ENCODE measurements around the gene ADM2. TPM values are rescaled to one million over a fixed set of nuclear protein-coding genes. Genes with fewer than 3 reads are reported as not detected.

ADM2 gene
- total and polyA plus RNA-seq, 2 of the 13 experiments (the other 11 are each of a cell fraction or from before 2014, with no cell fraction given): 1.2 to 3.0 TPM

GRCh38 chr22:50446708-50447575, 34.4 kb upstream of the ADM2 start (continued):
- TF ChIP-seq, protein P1, sequence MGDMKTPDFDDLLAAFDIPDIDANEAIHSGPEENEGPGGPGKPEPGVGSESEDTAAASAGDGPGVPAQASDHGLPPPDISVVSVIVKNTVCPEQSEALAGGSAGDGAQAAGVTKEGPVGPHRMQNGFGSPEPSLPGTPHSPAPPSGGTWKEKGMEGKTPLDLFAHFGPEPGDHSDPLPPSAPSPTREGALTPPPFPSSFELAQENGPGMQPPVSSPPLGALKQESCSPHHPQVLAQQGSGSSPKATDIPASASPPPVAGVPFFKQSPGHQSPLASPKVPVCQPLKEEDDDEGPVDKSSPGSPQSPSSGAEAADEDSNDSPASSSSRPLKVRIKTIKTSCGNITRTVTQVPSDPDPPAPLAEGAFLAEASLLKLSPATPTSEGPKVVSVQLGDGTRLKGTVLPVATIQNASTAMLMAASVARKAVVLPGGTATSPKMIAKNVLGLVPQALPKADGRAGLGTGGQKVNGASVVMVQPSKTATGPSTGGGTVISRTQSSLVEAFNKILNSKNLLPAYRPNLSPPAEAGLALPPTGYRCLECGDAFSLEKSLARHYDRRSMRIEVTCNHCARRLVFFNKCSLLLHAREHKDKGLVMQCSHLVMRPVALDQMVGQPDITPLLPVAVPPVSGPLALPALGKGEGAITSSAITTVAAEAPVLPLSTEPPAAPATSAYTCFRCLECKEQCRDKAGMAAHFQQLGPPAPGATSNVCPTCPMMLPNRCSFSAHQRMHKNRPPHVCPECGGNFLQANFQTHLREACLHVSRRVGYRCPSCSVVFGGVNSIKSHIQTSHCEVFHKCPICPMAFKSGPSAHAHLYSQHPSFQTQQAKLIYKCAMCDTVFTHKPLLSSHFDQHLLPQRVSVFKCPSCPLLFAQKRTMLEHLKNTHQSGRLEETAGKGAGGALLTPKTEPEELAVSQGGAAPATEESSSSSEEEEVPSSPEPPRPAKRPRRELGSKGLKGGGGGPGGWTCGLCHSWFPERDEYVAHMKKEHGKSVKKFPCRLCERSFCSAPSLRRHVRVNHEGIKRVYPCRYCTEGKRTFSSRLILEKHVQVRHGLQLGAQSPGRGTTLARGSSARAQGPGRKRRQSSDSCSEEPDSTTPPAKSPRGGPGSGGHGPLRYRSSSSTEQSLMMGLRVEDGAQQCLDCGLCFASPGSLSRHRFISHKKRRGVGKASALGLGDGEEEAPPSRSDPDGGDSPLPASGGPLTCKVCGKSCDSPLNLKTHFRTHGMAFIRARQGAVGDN (CRISPR knock-in tag; IDR thresholded peaks at IDR 0.05): 0 out of 2 replicates have a peak, but pooled peaks have one; percentile 5

DNA sequence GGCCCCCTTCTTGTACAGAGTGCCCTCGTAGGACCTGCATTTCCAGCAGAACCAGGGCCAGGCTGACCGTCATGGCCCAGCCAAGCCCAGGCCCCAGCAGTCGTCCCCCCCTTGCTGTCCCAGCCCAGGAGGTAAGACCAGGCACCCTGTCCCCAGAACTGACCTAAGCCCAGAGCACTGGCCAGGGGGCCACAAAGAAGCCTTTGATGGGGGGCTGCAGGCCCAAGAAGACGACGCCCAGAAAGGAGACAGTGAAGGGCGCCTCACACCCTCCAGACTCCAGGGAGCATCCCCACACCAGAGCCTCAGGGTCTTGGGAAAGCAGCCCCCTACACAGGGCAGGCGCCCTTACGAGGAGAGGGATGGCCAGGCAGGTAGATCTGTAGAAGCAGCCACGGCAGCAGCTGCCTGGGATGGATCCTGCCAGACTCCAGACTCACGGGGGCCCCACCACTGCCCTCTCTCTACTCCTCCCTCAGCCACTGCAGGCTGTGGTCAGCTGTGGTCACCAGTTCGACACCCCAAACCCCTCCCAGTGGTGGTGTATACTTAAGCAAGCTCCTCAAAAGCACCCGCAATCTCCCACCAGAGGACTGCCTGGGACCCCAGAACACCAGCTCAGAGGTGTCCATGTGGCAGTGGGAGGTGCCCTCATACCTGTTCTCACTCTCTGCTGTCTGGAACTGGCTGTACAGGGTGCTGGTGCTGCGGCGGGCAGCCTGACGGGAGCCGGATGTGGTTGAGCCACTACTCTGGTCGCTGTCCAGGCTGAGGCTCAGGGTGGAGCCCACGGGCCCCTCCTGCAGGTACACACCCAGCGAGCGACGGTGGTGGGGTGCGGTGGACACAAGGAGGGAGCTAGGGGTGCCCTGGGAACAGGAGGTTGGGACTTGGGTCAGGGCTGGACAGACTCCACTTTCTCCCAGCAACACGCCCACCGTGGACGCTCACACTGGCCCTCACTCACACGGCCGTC, 33.5 kb upstream of the ADM2 start:
- no peaks in the 10 kb centered on the region; the same call in 1 of the 2 replicates for H3K4me1 ChIP-seq (ENCODE audit: insufficient read depth, low read length)
- no peaks in the 10 kb centered on the region for H3K79me2 ChIP-seq (ENCODE audit: insufficient read depth, low read length)
- H3K27me3 ChIP-seq (ENCODE audit: control insufficient read depth in 1 of 2, insufficient read depth in 2 of 2, low read length in 2 of 2): no peaks in the 10 kb centered on the region
- TF ChIP-seq ZMYM3 (CRISPR knock-in tag; IDR thresholded peaks at IDR 0.05) (no peak), AGO2 (optimal IDR thresholded peaks at IDR 0.05; ENCODE audit: low read depth, low read length) (peak; percentile 78), AGO1 (IDR thresholded peaks at IDR 0.05; ENCODE audit: low read depth, low read length, poor library complexity, severe bottlenecking) (peak; percentile 30), ZNF33A (CRISPR knock-in tag; IDR thresholded peaks at IDR 0.05; ENCODE audit: borderline replicate concordance) (no peak), KDM1A (CRISPR knock-in tag; IDR thresholded peaks at IDR 0.05) (no peak), POLR2G (IDR thresholded peaks at IDR 0.05; ENCODE audit: low read depth, low read length) (peak; percentile 51; the same call in 1 of the 2 replicates)
- FAIRE-seq (no peak), DNase-seq (ENCODE audit: low spot score) (no peak), ATAC-seq (peak; percentile 5)
- H3K9me3 ChIP-seq (ENCODE audit: low read length): no peaks in the 10 kb centered on the region
- WGBS (ENCODE audit: low lambda C conversion rate): 85% methylated on average over 9 of the region's 27 CpGs
- peaks cover 4% of the 10 kb centered on the region; the same call in 1 of the 2 replicates for H4K20me1 ChIP-seq (ENCODE audit: insufficient read depth, low read length)
- in situ Hi-C loops (cut with HindIII; ENCODE audit: extremely low pct_ligation_motif_present, low pct_unique_long_range_greater_than_20kb) (no loop called here), intact Hi-C loops (cut with micrococcal nuclease; ENCODE audit: unreplicated experiment) (no loop called here)
- no peak overlapping the region for H3K4me3 ChIP-seq (replicated peaks in 1 of 3; ENCODE audit: insufficient read depth in 1 of 3, low read depth in 2 of 3, low read length in 3 of 3)
- no peak overlapping the region for H3K9ac ChIP-seq (ENCODE audit: insufficient read depth, low read depth, low read length)
- H3K4me2 ChIP-seq (ENCODE audit: low read depth, low read length): no peak overlapping the region
- ChIA-PET CTCF (ENCODE audit: low intra/inter-chr PET ratio, low total read pairs) (no interaction called here), POLR2A (no interaction called here)
- BruUV-seq (replicated peaks): no TSS peak
- no peak overlapping the region for H3K27ac ChIP-seq (ENCODE audit: extremely low read length, insufficient read depth, low read length)
- H2AFZ ChIP-seq (ENCODE audit: low read length): no peak overlapping the region
- peaks cover 20 to 43% of the 10 kb centered on the region in 2 experiments; a peak in 4 of 5 replicates for H3K36me3 ChIP-seq (replicated peaks in 1 of 2; ENCODE audit: control insufficient read depth in 1 of 2, insufficient read depth in 2 of 2, low read length in 2 of 2)

Measured in HepG2 (cell line).